ENCODE results near the gene CYP2W1.
"Not testable (repeated sequence)": the region's sequence is repeated elsewhere in the genome, so short reads cannot be mapped to it uniquely, and the experiment has no call there.

CYP2W1 gene

GRCh38 chr7:983004-983615, at the start of gene CYP2W1:
CYP2W1 (plus strand) TSS chr7:983181; CDS start chr7:983212, 31 bp downstream.
- Mint-ChIP-seq H3K4me3 (no peak within 1 kb of the TSS), H3K36me3 (no peaks in the 10 kb centered on the region), H3K27ac (no peak within 1 kb of the TSS), H3K4me1 (ENCODE audit: low read depth) (no peaks in the 10 kb centered on the region), H3K9me3 (ENCODE audit: low read depth) (no peaks in the 10 kb centered on the region), H3K27me3 (peaks cover 3% of the 10 kb centered on the region)

- Mint-ChIP-seq H3K27ac (no peak overlapping the region), H3K4me1 (ENCODE audit: low read depth) (peaks cover 19% of the 10 kb centered on the region), H3K9me3 (ENCODE audit: low read depth) (no peaks in the 10 kb centered on the region), H3K36me3 (peaks cover 8% of the 10 kb centered on the region), H3K27me3 (no peaks in the 10 kb centered on the region), H3K4me3 (no peak overlapping the region)
Observed at GRCh38 chr7:934469-935163, 48.4 kb upstream of the CYP2W1 start.

GRCh38 chr7:935164-935873, 47.7 kb upstream of the CYP2W1 start:
- no peak overlapping the region for H3K27ac Mint-ChIP-seq
- H3K9me3 Mint-ChIP-seq (ENCODE audit: low read depth) = no peaks in the 10 kb centered on the region
- H3K27me3 Mint-ChIP-seq = no peaks in the 10 kb centered on the region
- H3K4me1 Mint-ChIP-seq (ENCODE audit: low read depth) = peaks cover 18% of the 10 kb centered on the region
- no peak overlapping the region for H3K4me3 Mint-ChIP-seq
- H3K36me3 Mint-ChIP-seq = peaks cover 8% of the 10 kb centered on the region

- H3K4me3 Mint-ChIP-seq = no peak overlapping the region
- no peaks in the 10 kb centered on the region for H3K9me3 Mint-ChIP-seq (ENCODE audit: low read depth)
- H3K4me1 Mint-ChIP-seq (ENCODE audit: low read depth) = peaks cover 24% of the 10 kb centered on the region
- H3K27me3 Mint-ChIP-seq = no peaks in the 10 kb centered on the region
- H3K27ac Mint-ChIP-seq = peak overlapping the region; percentile 54
- H3K36me3 Mint-ChIP-seq = peaks cover 11% of the 10 kb centered on the region
Observed at GRCh38 chr7:935874-936385, 47.1 kb upstream of the CYP2W1 start.

GRCh38 chr7:936386-937054, 46.5 kb upstream of the CYP2W1 start:
- Mint-ChIP-seq H3K4me1 (ENCODE audit: low read depth) (peaks cover 30% of the 10 kb centered on the region), H3K36me3 (peaks cover 12% of the 10 kb centered on the region), H3K27ac (peak overlapping the region; percentile 54), H3K4me3 (peak overlapping the region; percentile 30), H3K9me3 (ENCODE audit: low read depth) (peaks cover under 1% of the 10 kb centered on the region), H3K27me3 (no peaks in the 10 kb centered on the region)

GRCh38 chr7:937856-938484, 45.0 kb upstream of the CYP2W1 start:
- Mint-ChIP-seq H3K4me3 (no peak overlapping the region), H3K27me3 (no peaks in the 10 kb centered on the region), H3K27ac (no peak overlapping the region), H3K4me1 (ENCODE audit: low read depth) (peaks cover 36% of the 10 kb centered on the region), H3K9me3 (ENCODE audit: low read depth) (peaks cover 5% of the 10 kb centered on the region), H3K36me3 (peaks cover 12% of the 10 kb centered on the region)

GRCh38 chr7:938546-939185, 44.3 kb upstream of the CYP2W1 start:
- Mint-ChIP-seq H3K4me1 (ENCODE audit: low read depth) (peaks cover 36% of the 10 kb centered on the region), H3K9me3 (ENCODE audit: low read depth) (peaks cover 5% of the 10 kb centered on the region), H3K27me3 (no peaks in the 10 kb centered on the region), H3K4me3 (no peak overlapping the region), H3K27ac (no peak overlapping the region), H3K36me3 (peaks cover 12% of the 10 kb centered on the region)

- Mint-ChIP-seq H3K4me1 (ENCODE audit: low read depth) (peaks cover 36% of the 10 kb centered on the region), H3K4me3 (no peak overlapping the region), H3K36me3 (peaks cover 12% of the 10 kb centered on the region), H3K27me3 (no peaks in the 10 kb centered on the region), H3K9me3 (ENCODE audit: low read depth) (peaks cover 5% of the 10 kb centered on the region), H3K27ac (peak overlapping the region; percentile 41)
Observed at GRCh38 chr7:939843-940242, 43.1 kb upstream of the CYP2W1 start.

GRCh38 chr7:940599-941408, 42.2 kb upstream of the CYP2W1 start:
- Mint-ChIP-seq H3K4me3 (peak overlapping the region; percentile 59), H3K27me3 (no peaks in the 10 kb centered on the region), H3K4me1 (ENCODE audit: low read depth) (peaks cover 36% of the 10 kb centered on the region), H3K9me3 (ENCODE audit: low read depth) (peaks cover 5% of the 10 kb centered on the region), H3K36me3 (peaks cover 12% of the 10 kb centered on the region), H3K27ac (peak overlapping the region; percentile 91)

- H3K9me3 Mint-ChIP-seq (ENCODE audit: low read depth); H3K36me3 Mint-ChIP-seq; H3K27me3 Mint-ChIP-seq; H3K4me3 Mint-ChIP-seq; H3K27ac Mint-ChIP-seq: not testable (repeated sequence)
- peaks cover 25% of the 10 kb centered on the region for H3K4me1 Mint-ChIP-seq (ENCODE audit: low read depth)
Observed at GRCh38 chr7:943793-944192, 39.2 kb upstream of the CYP2W1 start.

- no peak overlapping the region for H3K27ac Mint-ChIP-seq
- H3K27me3 Mint-ChIP-seq = no peaks in the 10 kb centered on the region
- H3K9me3 Mint-ChIP-seq (ENCODE audit: low read depth) = peaks cover 5% of the 10 kb centered on the region
- peaks cover 7% of the 10 kb centered on the region for H3K36me3 Mint-ChIP-seq
- peaks cover 23% of the 10 kb centered on the region for H3K4me1 Mint-ChIP-seq (ENCODE audit: low read depth)
- H3K4me3 Mint-ChIP-seq = no peak overlapping the region
Observed at GRCh38 chr7:944744-945143, 38.2 kb upstream of the CYP2W1 start.

GRCh38 chr7:945147-945555, 37.8 kb upstream of the CYP2W1 start:
- H3K9me3 Mint-ChIP-seq (ENCODE audit: low read depth) = peaks cover 5% of the 10 kb centered on the region
- H3K36me3 Mint-ChIP-seq = peaks cover 4% of the 10 kb centered on the region
- no peak overlapping the region for H3K4me3 Mint-ChIP-seq
- H3K27me3 Mint-ChIP-seq = no peaks in the 10 kb centered on the region
- H3K4me1 Mint-ChIP-seq (ENCODE audit: low read depth) = peaks cover 23% of the 10 kb centered on the region
- H3K27ac Mint-ChIP-seq = no peak overlapping the region

GRCh38 chr7:945556-946255, 37.3 kb upstream of the CYP2W1 start:
- no peak overlapping the region for H3K27ac Mint-ChIP-seq
- peaks cover 5% of the 10 kb centered on the region for H3K9me3 Mint-ChIP-seq (ENCODE audit: low read depth)
- H3K4me3 Mint-ChIP-seq = no peak overlapping the region
- no peaks in the 10 kb centered on the region for H3K27me3 Mint-ChIP-seq
- peaks cover 2% of the 10 kb centered on the region for H3K36me3 Mint-ChIP-seq
- H3K4me1 Mint-ChIP-seq (ENCODE audit: low read depth) = peaks cover 18% of the 10 kb centered on the region

All from activated naive CD8-positive, alpha-beta T cell (primary cell).